Right lobe of liver (tissue), 6 donors: Measurements from ENCODE around the gene FBXL14. TPM values are rescaled to one million over a fixed set of nuclear protein-coding genes. Genes with fewer than 3 reads are reported as not detected.
A peak's percentile ranks its signal among the peaks of the same experiment; 100 is the strongest.

ENCODE experiments used
- ATAC-seq, 4 donors: fragments of 200-7000 bp; cut with Tn5 transposase; one replicate each; pipeline ENCODE4 v1.9.1; 2020; ENCODE audit warnings: mild to moderate bottlenecking in 4 of 4, moderate library complexity in 4 of 4
- DNase-seq, 3 donors: peaks; one replicate each; pipeline ENCODE4 v3.0.0-alpha.2; 2020
- H3K27ac ChIP-seq, 3 donors: fragments of 200-600 bp; one replicate each; pipeline ENCODE4 v1.8.0; 2022
- H3K27me3 ChIP-seq, 2 donors: fragments of 200-600 bp; one replicate each; pipeline ENCODE4 v1.8.0; 2022
- H3K36me3 ChIP-seq, 4 donors: fragments of 200-600 bp; sonication (generic) in 1 of 4; one replicate each; pipeline versions ENCODE4 v1.5.1 to v1.8.0; 2017 to 2022; ENCODE audit warnings: control low read depth in 1 of 4
- H3K4me1 ChIP-seq, 4 donors: fragments of 200-600 bp; sonication (generic) in 1 of 4; one replicate each; pipeline versions ENCODE4 v1.5.1 to v1.8.0; 2017 to 2022; ENCODE audit warnings: control low read depth in 1 of 4
- H3K4me3 ChIP-seq, 3 donors: fragments of 200-600 bp; one replicate each; pipeline ENCODE4 v1.8.0; 2022
- H3K9me3 ChIP-seq, 4 donors: fragments of 200-600 bp; sonication (generic) in 1 of 4; one replicate each; pipeline versions ENCODE4 v1.5.1 to v1.8.0; 2017 to 2022; ENCODE audit warnings: control low read depth in 1 of 4
- CTCF ChIP-seq, 4 donors: fragments of 200-600 bp in 3 of 4; fragments of 450-650 bp in 1 of 4; IDR thresholded peaks; one replicate each; pipeline versions ENCODE4 v1.5.1 to v1.8.0; 2016 to 2022; ENCODE audit warnings: antibody characterized with exemption in 4 of 4, mild to moderate bottlenecking in 2 of 4
- POLR2A ChIP-seq: fragments of 450-650 bp; IDR thresholded peaks from one replicate; pipeline ENCODE4 v1.6.1; 2017; ENCODE audit warnings: antibody characterized with exemption, mild to moderate bottlenecking
- WGBS: methylation state at CpG from one replicate; pipeline ENCODE4 v1.1.6; 2018; ENCODE audit warnings: low coverage, low lambda C conversion rate; ENCODE audit not compliant: insufficient coverage; ENCODE audit errors: missing lambda C conversion rate; 5-methylcytosine and 5-hydroxymethylcytosine counted together
- intact Hi-C, 2 donors: fragments of 100-400 bp; cut with DNase I; formaldehyde crosslinking; loops; one replicate each; pipeline versions ENCODE4 v1.11.2 to v1.14.1; 2022
- total RNA-seq, 6 experiments: library from RNA; depleted of rRNA in 2 of 6; stranded (reverse); fragments of >200 nt in 2 of 6; fragmentation: NEBNext Ultra II Directional in 3 of 6; extraction: Animal tissue kit (Norgen Biotek cat#: 25700) in 3 of 6; gene quantifications; one replicate each; pipeline versions ENCODE4 v1.1.0 to v1.2.4, GENCODE V29; 2016 to 2023
- donor health status: DM: no; HTN: yes; CAD: no.
- donor health status: DM: no; HTN: no; CAD: no.
- donor health status: DM: no; HTN: no; CAD: no.
- donor health status: DM: no; HTN: yes; CAD: no.
- donor health status: DM: no; HTN: yes; CAD: no.

The FBXL14 gene
- total RNA-seq, 6 experiments from 2014 or later: 4.7 to 6.8 (median 5.4) TPM

GRCh38 chr12:1551496-1551895, 42.9 kb downstream of the FBXL14 start:
- WGBS: 63% methylated on average over 2 of the region's 6 CpGs
- no peaks in the 10 kb centered on the region for H3K9me3 ChIP-seq
- TF ChIP-seq CTCF (IDR thresholded peaks at IDR 0.05) (no peak), POLR2A (no peak)
- H3K4me3 ChIP-seq: no peak overlapping the region
- no peaks in the 10 kb centered on the region for H3K4me1 ChIP-seq
- ATAC-seq (no peak), DNase-seq (no peak)
- intact Hi-C loops: no loop called here
- H3K27me3 ChIP-seq: no peaks in the 10 kb centered on the region
- no peaks in the 10 kb centered on the region for H3K36me3 ChIP-seq
- no peak overlapping the region for H3K27ac ChIP-seq

GRCh38 chr12:1546931-1547640, 47.3 kb downstream of the FBXL14 start:
- H3K9me3 ChIP-seq: no peaks in the 10 kb centered on the region
- intact Hi-C loops: no loop called here
- DNase-seq (no peak), ATAC-seq (no peak)
- no peaks in the 10 kb centered on the region for H3K4me1 ChIP-seq
- TF ChIP-seq CTCF (IDR thresholded peaks at IDR 0.05) (no peak), POLR2A (no peak)
- no peaks in the 10 kb centered on the region for H3K27me3 ChIP-seq
- no peak overlapping the region for H3K27ac ChIP-seq
- no peaks in the 10 kb centered on the region for H3K36me3 ChIP-seq
- no peak overlapping the region for H3K4me3 ChIP-seq
- 72% methylated on average over 5 of the region's 19 CpGs for WGBS

GRCh38 chr12:1544996-1545700, 49.2 kb downstream of the FBXL14 start:
- 18% methylated on average over 6 of the region's 7 CpGs for WGBS

GRCh38 chr12:1542599-1542998, 51.8 kb downstream of the FBXL14 start:
- Histone ChIP-seq H3K4me3 (no peak overlapping the region), H3K27ac (no peak overlapping the region), H3K36me3 (no peaks in the 10 kb centered on the region), H3K4me1 (no peaks in the 10 kb centered on the region), H3K9me3 (no peaks in the 10 kb centered on the region), H3K27me3 (no peaks in the 10 kb centered on the region)
- WGBS: 73% methylated on average over 7 of the region's 7 CpGs
- no peak for ATAC-seq
- intact Hi-C loops: no loop called here
- TF ChIP-seq POLR2A (no peak), CTCF (IDR thresholded peaks at IDR 0.05) (no peak)
- no peak for DNase-seq

More at GRCh38 chr12:1544996-1545700, 49.2 kb downstream of the FBXL14 start:
- H3K4me3 ChIP-seq: no peak overlapping the region
- H3K4me1 ChIP-seq: no peaks in the 10 kb centered on the region
- no peak for DNase-seq
- no peaks in the 10 kb centered on the region for H3K27me3 ChIP-seq
- no peaks in the 10 kb centered on the region for H3K36me3 ChIP-seq
- peak; percentile 73 to 88 (median 76) for ATAC-seq
- H3K27ac ChIP-seq: no peak overlapping the region
- intact Hi-C loops: no loop called here
- TF ChIP-seq CTCF (IDR thresholded peaks at IDR 0.05) (peak; percentile 36 to 49 (median 46)), POLR2A (no peak)
- H3K9me3 ChIP-seq: no peaks in the 10 kb centered on the region
